Fibroblast of lung (primary cell): Measurements from ENCODE around the gene ZNF83. TPM values are rescaled to one million over a fixed set of nuclear protein-coding genes. Genes with fewer than 3 reads are reported as not detected.
"Not testable (repeated sequence)": the region's sequence is repeated elsewhere in the genome, so short reads cannot be mapped to it uniquely, and the experiment has no call there.

Source experiments
- DNase-seq, 2 donors: peaks; one replicate each; pipeline versions ENCODE4 v3.0.0 to v3.0.0-alpha.2; 2010; ENCODE audit warnings: low read depth in 2 of 2
- H2AFZ ChIP-seq: 2 replicates; pipeline ENCODE4 v1.5.1; 2012; ENCODE audit warnings: low read length, control low read depth, inconsistent platforms
- H3K27ac ChIP-seq: 2 replicates; pipeline ENCODE4 v1.5.1; 2011; ENCODE audit warnings: low read length, control low read depth; ENCODE audit not compliant: insufficient read depth
- H3K27me3 ChIP-seq: 2 replicates; pipeline ENCODE4 v1.5.1; 2011; ENCODE audit warnings: mild to moderate bottlenecking, low read length; ENCODE audit not compliant: control insufficient read depth, insufficient read depth
- H3K36me3 ChIP-seq: 2 replicates; pipeline ENCODE4 v1.5.1; 2011; ENCODE audit warnings: low read length; ENCODE audit not compliant: control insufficient read depth, insufficient read depth
- H3K4me1 ChIP-seq: 2 replicates; pipeline ENCODE4 v1.5.1; 2011; ENCODE audit warnings: low read length; ENCODE audit not compliant: control insufficient read depth, insufficient read depth; ENCODE audit errors: extremely low read depth
- H3K4me2 ChIP-seq: 2 replicates; pipeline ENCODE4 v1.5.1; 2011; ENCODE audit warnings: low read length, control low read depth; ENCODE audit not compliant: insufficient read depth; ENCODE audit errors: extremely low read depth
- H3K4me3 ChIP-seq, 4 experiments: fragments of 200-600 bp in 1 of 4; sonication (generic) in 1 of 4; replicated peaks in 1 of 4; 2 replicates each; pipeline ENCODE4 v1.5.1; 2011 to 2016; ENCODE audit warnings: low read length in 4 of 4, low read depth in 3 of 4, mild to moderate bottlenecking in 3 of 4, control low read depth in 2 of 4, inconsistent platforms in 1 of 4, mixed read lengths in 1 of 4; ENCODE audit not compliant: insufficient read depth in 1 of 4; ENCODE audit errors: control extremely low read depth in 1 of 4
- H3K79me2 ChIP-seq: 2 replicates; pipeline ENCODE4 v1.5.1; 2012; ENCODE audit warnings: mild to moderate bottlenecking, low read length, inconsistent platforms; ENCODE audit not compliant: control insufficient read depth, insufficient read depth
- H3K9ac ChIP-seq: 2 replicates; pipeline ENCODE4 v1.5.1; 2011; ENCODE audit warnings: mild to moderate bottlenecking, low read length, control low read depth; ENCODE audit not compliant: insufficient read depth
- H3K9me3 ChIP-seq: 2 replicates; pipeline ENCODE4 v1.5.1; 2012; ENCODE audit warnings: low read depth, low read length; ENCODE audit not compliant: control insufficient read depth, insufficient read depth
- H4K20me1 ChIP-seq: 2 replicates; pipeline ENCODE4 v1.5.1; 2011; ENCODE audit warnings: low read length; ENCODE audit not compliant: control insufficient read depth, insufficient read depth; ENCODE audit errors: extremely low read depth
- CTCF ChIP-seq, 2 donors: IDR thresholded peaks in 1 of 2; conservative IDR thresholded peaks in 1 of 2; 1 replicate in 1 of 2; 2 replicates in 1 of 2; pipeline ENCODE4 v1.5.1; 2011 to 2012; ENCODE audit warnings: low read length in 2 of 2, control low read depth in 1 of 2, inconsistent platforms in 1 of 2, low read depth in 1 of 2, mild to moderate bottlenecking in 1 of 2
- EZH2 ChIP-seq: IDR thresholded peaks from 2 replicates; pipeline ENCODE4 v1.5.1; 2012; ENCODE audit warnings: low read length, control low read depth, mild to moderate bottlenecking; ENCODE audit errors: missing control alignments
- polyA plus RNA-seq, 2 donors: library from polyadenylated mRNA; depleted of rRNA in 1 of 2; stranded (reverse) in 1 of 2; unstranded in 1 of 2; fragments of >200 nt; gene quantifications; 2 replicates each; pipeline ENCODE4 v1.2.1, GENCODE V29; 2011 to 2012; ENCODE audit warnings: missing spikeins in 1 of 2
- total RNA-seq: library from RNA; depleted of rRNA; stranded (reverse); fragments of >200 nt; gene quantifications from 2 replicates; pipeline ENCODE4 v1.2.1, GENCODE V29; 2014

The ZNF83 gene
- total and polyA plus RNA-seq, 2 donors (not counting 1 experiment from before 2014, with no cell fraction given) = 27.2 to 60.6 TPM

DNA sequence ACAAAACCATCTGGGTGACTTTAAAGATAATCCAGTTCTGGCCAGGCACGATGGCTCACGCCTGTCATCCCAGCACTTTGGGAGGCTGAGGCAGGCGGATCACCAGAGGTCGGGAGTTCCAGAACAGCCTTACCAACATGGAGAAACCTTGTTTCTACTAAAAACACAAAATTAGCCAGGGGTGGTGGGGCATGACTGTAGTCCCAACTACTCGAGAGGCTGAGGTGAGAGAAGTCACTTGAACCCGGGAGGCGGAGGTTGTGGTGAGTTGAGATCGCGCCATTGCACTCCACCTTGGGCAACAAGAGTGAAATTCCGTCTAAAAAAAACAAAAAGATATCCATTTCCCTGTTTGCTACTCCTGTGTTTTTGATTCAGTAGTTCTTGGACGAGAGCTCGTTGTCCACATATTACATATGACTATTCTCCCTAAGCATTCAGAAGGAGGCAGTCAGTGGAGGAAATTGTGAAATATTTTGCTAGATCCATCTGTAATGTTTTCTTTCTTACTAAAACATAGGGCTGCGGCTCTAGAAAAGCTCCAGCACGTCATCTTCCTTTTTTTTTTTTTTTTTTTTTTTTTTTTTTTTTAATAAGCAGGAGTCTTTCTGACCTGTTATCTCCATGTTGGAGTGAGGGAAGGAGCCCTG, 34.5 kb downstream of the ZNF83 start:
- Histone ChIP-seq H3K79me2 (no peaks in the 10 kb centered on the region), H3K9ac (no peak overlapping the region), H3K27ac (no peak overlapping the region), H3K4me1 (no peaks in the 10 kb centered on the region), H3K27me3 (no peaks in the 10 kb centered on the region), H3K4me3 (no peak overlapping the region), H3K36me3 (no peaks in the 10 kb centered on the region), H3K4me2 (no peak overlapping the region), H4K20me1 (no peaks in the 10 kb centered on the region), H2AFZ (no peak overlapping the region), H3K9me3 (no peaks in the 10 kb centered on the region)
- DNase-seq = peak; percentile 18 to 57
- TF ChIP-seq CTCF (conservative IDR thresholded peaks at IDR 0.05 in 1 of 2, IDR thresholded peaks at IDR 0.05 in 1 of 2; ENCODE audit: low read depth in 1 of 2, low read length in 2 of 2) (no peak), EZH2 (no peak)

- TF ChIP-seq CTCF (conservative IDR thresholded peaks at IDR 0.05 in 1 of 2, IDR thresholded peaks at IDR 0.05 in 1 of 2; ENCODE audit: low read depth in 1 of 2, low read length in 2 of 2) = no peak
- no peak for TF ChIP-seq EZH2
- H3K9me3 ChIP-seq = no peaks in the 10 kb centered on the region
- no peak overlapping the region for H3K4me3 ChIP-seq
- H3K4me2 ChIP-seq = no peak overlapping the region
- H3K27me3 ChIP-seq = no peaks in the 10 kb centered on the region
- no peaks in the 10 kb centered on the region for H4K20me1 ChIP-seq
- no peaks in the 10 kb centered on the region for H3K36me3 ChIP-seq
- no peak overlapping the region for H2AFZ ChIP-seq
- H3K9ac ChIP-seq = no peak overlapping the region
- peak in 1 of 2 donors; percentile 6 for DNase-seq
- H3K27ac ChIP-seq = no peak overlapping the region
- H3K4me1 ChIP-seq = no peaks in the 10 kb centered on the region
- H3K79me2 ChIP-seq = no peaks in the 10 kb centered on the region
Observed at GRCh38 chr19:52602941-52603340, 35.2 kb downstream of the ZNF83 start.

GRCh38 chr19:52601974-52602366, 36.2 kb downstream of the ZNF83 start:
- peak; percentile 6 to 18 for TF ChIP-seq CTCF (conservative IDR thresholded peaks at IDR 0.05 in 1 of 2, IDR thresholded peaks at IDR 0.05 in 1 of 2; ENCODE audit: low read depth in 1 of 2, low read length in 2 of 2)
- not testable (repeated sequence) for H3K4me1 ChIP-seq, H3K9ac ChIP-seq, H3K36me3 ChIP-seq, H2AFZ ChIP-seq, H3K9me3 ChIP-seq, H3K79me2 ChIP-seq, H3K27ac ChIP-seq, H4K20me1 ChIP-seq, H3K27me3 ChIP-seq
- Histone ChIP-seq H3K4me2 (peak overlapping the region; percentile 77), H3K4me3 (peak overlapping the region; percentile 68 to 80 (median 72))
- DNase-seq = peak in 1 of 2 donors; percentile 3
